HCT116 (cell line): ENCODE data around the gene FBXL7.

Experiments
- CEBPB ChIP-seq: IDR thresholded peaks from 2 replicates; pipeline ENCODE4 v1.6.1; 2012; ENCODE audit warnings: low read depth
- POLR2A ChIP-seq: IDR thresholded peaks from 2 replicates; pipeline ENCODE4 v1.7.0; 2011; ENCODE audit warnings: borderline replicate concordance; ENCODE audit not compliant: insufficient read depth, insufficient read length; ENCODE audit errors: extremely low read depth
- POLR2AphosphoS5 ChIP-seq: IDR thresholded peaks from 2 replicates; pipeline ENCODE4 v1.6.1; 2011; ENCODE audit warnings: mild to moderate bottlenecking, low read depth, low read length, moderate library complexity
- YY1 ChIP-seq: IDR thresholded peaks from 2 replicates; pipeline ENCODE4 v1.6.1; 2011; ENCODE audit warnings: low read length, low read depth, moderate library complexity, mild to moderate bottlenecking; ENCODE audit not compliant: insufficient replicate concordance; ENCODE audit errors: extremely low read depth
- ZFX ChIP-seq: fragments of 450-650 bp; IDR thresholded peaks from 2 replicates; pipeline ENCODE4 v1.6.1; 2017
- ZNF274 ChIP-seq: fragments of 200-500 bp; sonication (Bioruptor generic); IDR thresholded peaks from 2 replicates; pipeline ENCODE4 v1.6.1; 2014; ENCODE audit warnings: mild to moderate bottlenecking, low read depth, low read length, inconsistent platforms
- TF ChIP-seq, protein P1 (sequence below): IDR thresholded peaks from 2 replicates; pipeline ENCODE4 v1.6.1; 2011; ENCODE audit warnings: mild to moderate bottlenecking, low read length, moderate library complexity; ENCODE audit not compliant: insufficient replicate concordance; ENCODE audit errors: extremely low read depth
- TF ChIP-seq, protein P2 (sequence below), 3 experiments: fragments of 200-600 bp in 1 of 3; sonication (generic) in 1 of 3; IDR thresholded peaks in 2 of 3; conservative IDR thresholded peaks in 1 of 3; 2 replicates each; pipeline ENCODE4 v1.5.1; 2012 to 2017; ENCODE audit warnings: low read depth in 2 of 3, low read length in 2 of 3, antibody characterized with exemption in 1 of 3, borderline replicate concordance in 1 of 3, control low read depth in 1 of 3, mild to moderate bottlenecking in 1 of 3, mixed read lengths in 1 of 3, mixed run types in 1 of 3, moderate library complexity in 1 of 3; ENCODE audit not compliant: insufficient read depth in 1 of 3

- TF ChIP-seq CEBPB (no peak), ZFX (no peak), POLR2A (no peak), POLR2AphosphoS5 (no peak), YY1 (no peak), ZNF274 (no peak)
- TF ChIP-seq, protein P1, sequence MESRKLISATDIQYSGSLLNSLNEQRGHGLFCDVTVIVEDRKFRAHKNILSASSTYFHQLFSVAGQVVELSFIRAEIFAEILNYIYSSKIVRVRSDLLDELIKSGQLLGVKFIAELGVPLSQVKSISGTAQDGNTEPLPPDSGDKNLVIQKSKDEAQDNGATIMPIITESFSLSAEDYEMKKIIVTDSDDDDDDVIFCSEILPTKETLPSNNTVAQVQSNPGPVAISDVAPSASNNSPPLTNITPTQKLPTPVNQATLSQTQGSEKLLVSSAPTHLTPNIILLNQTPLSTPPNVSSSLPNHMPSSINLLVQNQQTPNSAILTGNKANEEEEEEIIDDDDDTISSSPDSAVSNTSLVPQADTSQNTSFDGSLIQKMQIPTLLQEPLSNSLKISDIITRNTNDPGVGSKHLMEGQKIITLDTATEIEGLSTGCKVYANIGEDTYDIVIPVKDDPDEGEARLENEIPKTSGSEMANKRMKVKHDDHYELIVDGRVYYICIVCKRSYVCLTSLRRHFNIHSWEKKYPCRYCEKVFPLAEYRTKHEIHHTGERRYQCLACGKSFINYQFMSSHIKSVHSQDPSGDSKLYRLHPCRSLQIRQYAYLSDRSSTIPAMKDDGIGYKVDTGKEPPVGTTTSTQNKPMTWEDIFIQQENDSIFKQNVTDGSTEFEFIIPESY, result no peak
- TF ChIP-seq, protein P2, sequence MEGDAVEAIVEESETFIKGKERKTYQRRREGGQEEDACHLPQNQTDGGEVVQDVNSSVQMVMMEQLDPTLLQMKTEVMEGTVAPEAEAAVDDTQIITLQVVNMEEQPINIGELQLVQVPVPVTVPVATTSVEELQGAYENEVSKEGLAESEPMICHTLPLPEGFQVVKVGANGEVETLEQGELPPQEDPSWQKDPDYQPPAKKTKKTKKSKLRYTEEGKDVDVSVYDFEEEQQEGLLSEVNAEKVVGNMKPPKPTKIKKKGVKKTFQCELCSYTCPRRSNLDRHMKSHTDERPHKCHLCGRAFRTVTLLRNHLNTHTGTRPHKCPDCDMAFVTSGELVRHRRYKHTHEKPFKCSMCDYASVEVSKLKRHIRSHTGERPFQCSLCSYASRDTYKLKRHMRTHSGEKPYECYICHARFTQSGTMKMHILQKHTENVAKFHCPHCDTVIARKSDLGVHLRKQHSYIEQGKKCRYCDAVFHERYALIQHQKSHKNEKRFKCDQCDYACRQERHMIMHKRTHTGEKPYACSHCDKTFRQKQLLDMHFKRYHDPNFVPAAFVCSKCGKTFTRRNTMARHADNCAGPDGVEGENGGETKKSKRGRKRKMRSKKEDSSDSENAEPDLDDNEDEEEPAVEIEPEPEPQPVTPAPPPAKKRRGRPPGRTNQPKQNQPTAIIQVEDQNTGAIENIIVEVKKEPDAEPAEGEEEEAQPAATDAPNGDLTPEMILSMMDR (IDR thresholded peaks at IDR 0.05 in 2 of 3, conservative IDR thresholded peaks at IDR 0.05 in 1 of 3; ENCODE audit: borderline replicate concordance in 1 of 3, insufficient read depth in 1 of 3, low read depth in 2 of 3, low read length in 2 of 3), result no peak
Observed at GRCh38 chr5:15501091-15501791, 1.3 kb downstream of the FBXL7 start.
